Loucy (cell line): ENCODE measurements around the gene PPP1R3D.

Source experiments
- H2AFZ ChIP-seq: fragments of 200-600 bp; sonication (generic); 2 replicates; pipeline ENCODE4 v1.6.0; 2016; ENCODE audit warnings: antibody characterized with exemption, mild to moderate bottlenecking, low read length, moderate library complexity
- H3F3A ChIP-seq: fragments of 200-600 bp; 2 replicates; pipeline ENCODE4 v1.6.0; 2016; ENCODE audit warnings: antibody characterized with exemption, low read depth, mild to moderate bottlenecking
- H3K27me3 ChIP-seq: fragments of 200-600 bp; sonication (generic); 2 replicates; pipeline ENCODE4 v1.6.1; 2014; ENCODE audit warnings: low read length, mild to moderate bottlenecking; ENCODE audit not compliant: insufficient read depth, poor library complexity, severe bottlenecking
- H3K36me3 ChIP-seq: fragments of 200-600 bp; sonication (generic); 2 replicates; pipeline ENCODE4 v1.6.1; 2016; ENCODE audit warnings: low read length; ENCODE audit not compliant: insufficient read depth
- H3K4me1 ChIP-seq: fragments of 200-600 bp; sonication (generic); 2 replicates; pipeline ENCODE4 v1.5.1; 2014; ENCODE audit warnings: low read length, mild to moderate bottlenecking; ENCODE audit not compliant: insufficient read depth, poor library complexity, severe bottlenecking
- H3K4me2 ChIP-seq: fragments of 200-600 bp; sonication (generic); 2 replicates; pipeline ENCODE4 v1.6.0; 2014; ENCODE audit warnings: antibody characterized with exemption, low read length, low read depth, mild to moderate bottlenecking; ENCODE audit not compliant: poor library complexity, severe bottlenecking
- H3K4me3 ChIP-seq: fragments of 200-600 bp; sonication (generic); 2 replicates; pipeline ENCODE4 v1.5.1; 2014; ENCODE audit warnings: low read length, mild to moderate bottlenecking, mixed read lengths; ENCODE audit not compliant: poor library complexity, severe bottlenecking
- H3K79me2 ChIP-seq: fragments of 200-600 bp; sonication (generic); 2 replicates; pipeline ENCODE4 v1.6.1; 2014; ENCODE audit warnings: low read length; ENCODE audit not compliant: insufficient read depth
- H3K9ac ChIP-seq: fragments of 200-600 bp; sonication (generic); 2 replicates; pipeline ENCODE4 v1.6.0; 2014; ENCODE audit warnings: mild to moderate bottlenecking, low read depth, low read length, moderate library complexity; ENCODE audit not compliant: poor library complexity, severe bottlenecking
- H3K9me2 ChIP-seq: fragments of 200-600 bp; sonication (generic); replicated peaks from 2 replicates; pipeline ENCODE4 v1.6.1; 2016; ENCODE audit warnings: low read depth, low read length, mixed read lengths
- H3K9me3 ChIP-seq: fragments of 200-600 bp; sonication (generic); 2 replicates; pipeline ENCODE4 v1.6.1; 2014; ENCODE audit warnings: mild to moderate bottlenecking, antibody characterized with exemption, low read length, low read depth; ENCODE audit not compliant: insufficient read depth
- H4K20me1 ChIP-seq: fragments of 200-600 bp; sonication (generic); 2 replicates; pipeline ENCODE4 v1.6.0; 2014; ENCODE audit warnings: antibody characterized with exemption, low read length, mild to moderate bottlenecking; ENCODE audit not compliant: insufficient read depth, poor library complexity, severe bottlenecking
- EZH2phosphoT487 ChIP-seq: fragments of 200-600 bp; IDR thresholded peaks from 2 replicates; pipeline ENCODE4 v1.6.1; 2018; ENCODE audit warnings: antibody characterized with exemption, mild to moderate bottlenecking, moderate library complexity, borderline replicate concordance
- TF ChIP-seq, protein P1 (sequence below): fragments of 200-600 bp; sonication (generic); conservative IDR thresholded peaks from 2 replicates; pipeline ENCODE4 v1.5.1; 2014; ENCODE audit warnings: mild to moderate bottlenecking, antibody characterized with exemption, low read length

Gene PPP1R3D

DNA sequence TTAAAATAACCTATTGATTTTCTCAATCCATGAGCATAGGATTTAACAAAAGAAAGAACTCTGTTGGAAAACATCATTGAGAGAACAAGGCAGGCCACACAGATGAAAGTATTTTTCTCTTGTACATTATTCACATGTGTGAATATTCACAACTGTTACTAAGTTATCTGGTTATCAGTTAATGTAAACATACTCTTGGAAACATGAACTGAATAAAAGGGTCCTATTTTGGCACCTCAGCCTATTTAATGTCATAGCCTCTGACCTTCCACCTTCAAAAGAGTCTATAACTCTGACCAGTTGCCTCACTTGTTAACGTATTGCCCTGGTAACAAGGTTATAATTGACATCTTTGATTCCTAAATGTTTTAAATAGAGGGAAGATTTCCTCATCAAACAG lies 14.7 kb downstream of the PPP1R3D start:
- H3K4me2 ChIP-seq, result no peak overlapping the region
- H3K9me2 ChIP-seq, result no peaks in the 10 kb centered on the region
- H3F3A ChIP-seq, result no peaks in the 10 kb centered on the region
- no peaks in the 10 kb centered on the region for H4K20me1 ChIP-seq
- H3K9ac ChIP-seq, result no peak overlapping the region
- no peaks in the 10 kb centered on the region for H3K79me2 ChIP-seq
- H3K9me3 ChIP-seq, result no peaks in the 10 kb centered on the region
- H3K27me3 ChIP-seq, result no peaks in the 10 kb centered on the region
- TF ChIP-seq EZH2phosphoT487, result no peak
- TF ChIP-seq, protein P1, sequence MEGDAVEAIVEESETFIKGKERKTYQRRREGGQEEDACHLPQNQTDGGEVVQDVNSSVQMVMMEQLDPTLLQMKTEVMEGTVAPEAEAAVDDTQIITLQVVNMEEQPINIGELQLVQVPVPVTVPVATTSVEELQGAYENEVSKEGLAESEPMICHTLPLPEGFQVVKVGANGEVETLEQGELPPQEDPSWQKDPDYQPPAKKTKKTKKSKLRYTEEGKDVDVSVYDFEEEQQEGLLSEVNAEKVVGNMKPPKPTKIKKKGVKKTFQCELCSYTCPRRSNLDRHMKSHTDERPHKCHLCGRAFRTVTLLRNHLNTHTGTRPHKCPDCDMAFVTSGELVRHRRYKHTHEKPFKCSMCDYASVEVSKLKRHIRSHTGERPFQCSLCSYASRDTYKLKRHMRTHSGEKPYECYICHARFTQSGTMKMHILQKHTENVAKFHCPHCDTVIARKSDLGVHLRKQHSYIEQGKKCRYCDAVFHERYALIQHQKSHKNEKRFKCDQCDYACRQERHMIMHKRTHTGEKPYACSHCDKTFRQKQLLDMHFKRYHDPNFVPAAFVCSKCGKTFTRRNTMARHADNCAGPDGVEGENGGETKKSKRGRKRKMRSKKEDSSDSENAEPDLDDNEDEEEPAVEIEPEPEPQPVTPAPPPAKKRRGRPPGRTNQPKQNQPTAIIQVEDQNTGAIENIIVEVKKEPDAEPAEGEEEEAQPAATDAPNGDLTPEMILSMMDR, result no peak
- H3K4me3 ChIP-seq, result no peak overlapping the region
- H3K4me1 ChIP-seq, result no peaks in the 10 kb centered on the region
- no peak overlapping the region for H2AFZ ChIP-seq
- H3K36me3 ChIP-seq, result no peaks in the 10 kb centered on the region

DNA sequence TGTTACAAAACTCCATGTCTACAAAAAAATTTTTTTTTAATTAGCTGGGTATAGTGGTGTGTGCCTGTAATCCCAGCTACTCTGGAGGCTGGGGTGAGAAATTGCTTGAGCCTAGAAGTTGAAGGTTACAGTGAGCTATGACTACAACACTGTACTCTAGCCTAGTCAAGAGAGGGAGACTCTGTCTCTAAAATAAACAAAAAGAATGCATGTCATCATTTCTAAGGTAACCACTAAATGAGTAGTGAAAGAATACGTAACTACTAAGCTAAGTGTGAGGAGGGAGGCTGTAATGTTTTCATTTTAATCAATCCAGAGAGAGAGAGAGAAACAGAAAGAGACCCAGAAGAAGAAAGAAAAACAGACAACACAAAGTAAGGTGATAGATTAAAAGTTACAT lies 16.6 kb downstream of the PPP1R3D start:
- Histone ChIP-seq H3K9me2 (no peaks in the 10 kb centered on the region), H3K9ac (no peak overlapping the region), H2AFZ (no peak overlapping the region), H3K79me2 (no peaks in the 10 kb centered on the region), H3K27me3 (no peaks in the 10 kb centered on the region), H3K9me3 (no peaks in the 10 kb centered on the region), H3K4me2 (no peak overlapping the region), H4K20me1 (no peaks in the 10 kb centered on the region), H3K4me3 (no peak overlapping the region), H3K36me3 (no peaks in the 10 kb centered on the region), H3K4me1 (no peaks in the 10 kb centered on the region), H3F3A (no peaks in the 10 kb centered on the region)
- TF ChIP-seq, protein P1, result no peak
- no peak for TF ChIP-seq EZH2phosphoT487

DNA sequence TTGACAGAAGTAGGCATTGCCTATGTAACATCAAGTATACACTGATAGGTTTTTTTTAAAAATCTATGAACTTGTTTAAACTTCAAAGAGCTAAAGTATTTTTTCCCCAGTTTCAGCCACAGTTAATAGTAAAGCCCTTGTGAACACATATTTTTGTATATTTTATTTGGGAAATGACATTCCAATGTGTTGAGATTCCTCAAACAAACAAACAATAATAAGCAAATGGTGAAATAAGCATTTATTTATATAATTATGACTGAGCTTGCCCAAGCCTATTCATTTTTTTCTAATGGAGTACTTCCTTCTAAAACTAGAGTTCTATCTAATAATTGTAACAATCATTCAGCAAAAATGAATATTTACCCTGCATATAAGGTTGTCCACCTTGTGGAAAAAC lies 19.2 kb downstream of the PPP1R3D start:
- Histone ChIP-seq H3K9me2 (no peaks in the 10 kb centered on the region), H3K4me3 (no peak overlapping the region), H3F3A (no peaks in the 10 kb centered on the region), H2AFZ (no peak overlapping the region), H3K79me2 (no peaks in the 10 kb centered on the region), H3K9ac (no peak overlapping the region), H3K4me1 (no peaks in the 10 kb centered on the region), H3K27me3 (no peaks in the 10 kb centered on the region), H4K20me1 (no peaks in the 10 kb centered on the region), H3K4me2 (no peak overlapping the region), H3K36me3 (no peaks in the 10 kb centered on the region), H3K9me3 (no peaks in the 10 kb centered on the region)
- TF ChIP-seq, protein P1, result no peak
- no peak for TF ChIP-seq EZH2phosphoT487
